Natural killer cell treated with Interleukin-12 subunit alpha and Interleukin-12 subunit beta and Interleukin-15 and Interleukin-18, amount 100 ng/mL, for 72 hours (primary cell): Measurements from ENCODE around the gene USP36. TPM values are rescaled to one million over a fixed set of nuclear protein-coding genes. Genes with fewer than 3 reads are reported as not detected.

ENCODE experiments used
- ATAC-seq, 2 donors: fragments of 150-1000 bp; cut with Tn5 transposase in 1 of 2; sonication (Bioruptor Pico), chemical (Tn5 transposase) in 1 of 2; 2 replicates each; pipeline ENCODE4 v1.10.0; 2021
- DNase-seq: peaks from one replicate; pipeline ENCODE4 v3.0.0; 2022; ENCODE audit warnings: low spot score
- H3K27ac Mint-ChIP-seq, 2 donors: 1 replicate in 1 of 2; 2 replicates in 1 of 2; pipeline ENCODE4 v1.8.0; 2022; ENCODE audit warnings: mixed read lengths in 2 of 2, mild to moderate bottlenecking in 1 of 2, moderate library complexity in 1 of 2
- H3K27me3 Mint-ChIP-seq, 2 donors: 1 replicate in 1 of 2; 2 replicates in 1 of 2; pipeline ENCODE4 v1.8.0; 2022; ENCODE audit warnings: mixed read lengths in 2 of 2
- H3K36me3 Mint-ChIP-seq: one replicate; pipeline ENCODE4 v1.8.0; 2022; ENCODE audit warnings: mixed read lengths
- H3K4me1 Mint-ChIP-seq, 2 donors: 1 replicate in 1 of 2; 2 replicates in 1 of 2; pipeline ENCODE4 v1.8.0; 2022; ENCODE audit warnings: low read depth in 2 of 2, mixed read lengths in 2 of 2, mild to moderate bottlenecking in 1 of 2
- H3K4me3 Mint-ChIP-seq: one replicate; pipeline ENCODE4 v1.8.0; 2022; ENCODE audit warnings: mixed read lengths
- H3K9me3 Mint-ChIP-seq: 2 replicates; pipeline ENCODE4 v1.8.0; 2022; ENCODE audit warnings: mixed read lengths
- total RNA-seq, 2 donors: library from RNA; stranded (reverse); gene quantifications; one replicate each; pipeline ENCODE4 v1.2.3, GENCODE V29; 2022

The USP36 gene
- total RNA-seq, 2 donors from 2014 or later = 75.2 to 154 TPM

DNA sequence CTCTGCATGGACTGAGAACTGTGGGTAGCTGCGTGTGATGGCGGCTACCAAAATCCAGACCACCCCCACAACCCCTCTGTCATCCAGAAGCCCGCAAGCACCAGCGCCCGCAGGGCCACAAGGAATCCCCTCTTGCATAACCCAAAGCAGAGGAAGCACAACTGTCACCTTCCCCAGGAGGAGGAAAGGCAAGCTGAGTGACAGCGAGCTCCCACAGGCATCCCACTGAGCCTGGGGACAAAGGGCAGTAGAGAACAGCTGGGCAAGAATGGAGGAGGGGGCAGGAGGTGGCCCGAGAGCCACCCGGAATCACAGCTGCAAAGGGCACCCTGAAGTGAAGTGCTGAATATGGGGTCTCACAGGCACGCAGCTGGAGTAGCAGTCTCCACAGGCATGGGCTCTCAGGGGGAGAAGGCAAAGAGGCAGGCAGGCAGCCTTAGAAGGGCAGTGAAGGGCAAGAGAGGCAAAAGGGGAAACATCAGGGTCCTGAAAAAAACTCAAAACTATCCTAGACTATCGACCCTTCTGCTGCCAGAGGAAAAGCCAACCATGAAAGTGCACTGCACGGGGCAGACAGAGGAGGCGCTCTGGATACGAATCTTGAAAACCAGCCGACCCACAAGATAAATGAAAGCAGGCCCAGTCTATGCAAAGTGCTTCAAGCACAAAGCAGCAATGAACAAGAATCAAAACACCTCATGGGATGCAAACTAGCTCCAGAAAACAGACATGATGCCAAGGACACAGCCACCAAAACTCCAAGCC, 17.1 kb downstream of the USP36 start:
- Mint-ChIP-seq H3K4me1 (peaks cover 15 to 25% of the 10 kb centered on the region in 2 donors), H3K27me3 (no peaks in the 10 kb centered on the region), H3K4me3 (no peak overlapping the region), H3K27ac (peak overlapping the region in 1 of 2 donors; percentile 46), H3K36me3 (peaks cover 32% of the 10 kb centered on the region), H3K9me3 (no peaks in the 10 kb centered on the region)
- no peak for ATAC-seq
- no peak for DNase-seq

DNA sequence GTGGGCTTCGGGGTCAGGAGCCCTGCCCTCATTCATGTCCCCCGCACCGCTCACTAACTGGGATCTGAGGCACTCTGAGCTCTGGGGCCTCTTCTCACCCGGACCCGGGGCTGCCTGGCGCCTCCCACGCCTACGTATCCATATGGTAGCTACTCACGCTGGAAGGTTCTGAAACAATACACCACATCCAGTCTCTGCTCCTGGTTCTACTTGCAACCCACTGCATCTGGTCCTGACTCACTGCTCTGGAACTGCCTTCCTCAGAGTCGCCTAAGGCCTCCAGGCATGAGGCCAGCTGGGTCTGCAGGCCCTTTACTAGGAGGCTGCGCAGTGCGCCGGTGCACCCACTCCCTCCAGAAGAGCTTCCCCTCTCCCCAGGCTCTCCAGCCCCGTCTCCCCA, 18.1 kb downstream of the USP36 start:
- Mint-ChIP-seq H3K9me3 (no peaks in the 10 kb centered on the region), H3K4me1 (peaks cover 20 to 24% of the 10 kb centered on the region in 2 donors), H3K27ac (peak overlapping the region in 1 of 2 donors; percentile 46), H3K27me3 (no peaks in the 10 kb centered on the region), H3K4me3 (no peak overlapping the region), H3K36me3 (peaks cover 25% of the 10 kb centered on the region)
- no peak for DNase-seq
- ATAC-seq = no peak

DNA sequence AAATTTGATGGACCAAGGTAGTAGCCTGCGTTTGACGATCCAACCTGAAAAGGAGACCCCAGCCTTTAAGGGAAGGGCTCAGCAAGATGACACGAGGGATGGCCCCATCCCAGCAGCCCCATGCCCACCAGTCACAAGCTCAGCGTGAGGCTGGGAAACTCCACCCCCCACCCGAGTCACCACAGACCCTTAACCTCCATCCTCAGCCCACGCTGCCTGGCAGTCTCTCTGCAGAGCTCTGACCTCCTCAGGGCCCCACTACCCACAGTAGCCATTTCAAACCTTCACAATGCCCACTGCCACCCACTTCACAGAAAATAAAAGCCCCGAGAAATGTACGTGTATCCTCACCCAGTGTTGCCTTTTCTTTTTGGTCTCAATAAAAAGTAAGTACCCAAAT, 18.7 kb downstream of the USP36 start:
- no peak overlapping the region for H3K4me3 Mint-ChIP-seq
- no peak overlapping the region for H3K27ac Mint-ChIP-seq
- peaks cover 28% of the 10 kb centered on the region for H3K36me3 Mint-ChIP-seq
- peaks cover 25 to 30% of the 10 kb centered on the region in 2 donors for H3K4me1 Mint-ChIP-seq
- DNase-seq (no peak), ATAC-seq (no peak)
- no peaks in the 10 kb centered on the region for H3K27me3 Mint-ChIP-seq
- no peaks in the 10 kb centered on the region for H3K9me3 Mint-ChIP-seq

DNA sequence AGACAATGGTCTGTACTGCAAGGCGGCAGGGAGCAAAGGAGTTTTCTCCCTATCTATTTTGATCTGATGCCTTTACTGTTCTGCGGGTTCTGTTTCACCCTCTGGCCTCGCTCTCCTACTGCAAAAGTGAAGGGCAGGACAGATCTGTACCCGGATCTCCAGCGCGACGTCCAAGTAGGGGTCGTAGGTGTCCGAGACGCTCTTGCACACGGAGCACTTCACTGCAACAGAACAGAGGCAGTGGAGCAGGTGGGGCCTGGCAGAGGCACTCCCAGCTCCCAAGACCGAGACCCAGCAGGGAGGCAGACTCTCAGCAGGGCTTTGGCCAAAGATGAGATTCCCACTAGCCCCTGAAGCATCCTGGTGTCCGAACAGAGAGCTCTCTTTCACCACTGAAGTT, 19.8 kb downstream of the USP36 start:
- Mint-ChIP-seq H3K4me3 (no peak overlapping the region), H3K27ac (no peak overlapping the region), H3K36me3 (peaks cover 33% of the 10 kb centered on the region)

DNA sequence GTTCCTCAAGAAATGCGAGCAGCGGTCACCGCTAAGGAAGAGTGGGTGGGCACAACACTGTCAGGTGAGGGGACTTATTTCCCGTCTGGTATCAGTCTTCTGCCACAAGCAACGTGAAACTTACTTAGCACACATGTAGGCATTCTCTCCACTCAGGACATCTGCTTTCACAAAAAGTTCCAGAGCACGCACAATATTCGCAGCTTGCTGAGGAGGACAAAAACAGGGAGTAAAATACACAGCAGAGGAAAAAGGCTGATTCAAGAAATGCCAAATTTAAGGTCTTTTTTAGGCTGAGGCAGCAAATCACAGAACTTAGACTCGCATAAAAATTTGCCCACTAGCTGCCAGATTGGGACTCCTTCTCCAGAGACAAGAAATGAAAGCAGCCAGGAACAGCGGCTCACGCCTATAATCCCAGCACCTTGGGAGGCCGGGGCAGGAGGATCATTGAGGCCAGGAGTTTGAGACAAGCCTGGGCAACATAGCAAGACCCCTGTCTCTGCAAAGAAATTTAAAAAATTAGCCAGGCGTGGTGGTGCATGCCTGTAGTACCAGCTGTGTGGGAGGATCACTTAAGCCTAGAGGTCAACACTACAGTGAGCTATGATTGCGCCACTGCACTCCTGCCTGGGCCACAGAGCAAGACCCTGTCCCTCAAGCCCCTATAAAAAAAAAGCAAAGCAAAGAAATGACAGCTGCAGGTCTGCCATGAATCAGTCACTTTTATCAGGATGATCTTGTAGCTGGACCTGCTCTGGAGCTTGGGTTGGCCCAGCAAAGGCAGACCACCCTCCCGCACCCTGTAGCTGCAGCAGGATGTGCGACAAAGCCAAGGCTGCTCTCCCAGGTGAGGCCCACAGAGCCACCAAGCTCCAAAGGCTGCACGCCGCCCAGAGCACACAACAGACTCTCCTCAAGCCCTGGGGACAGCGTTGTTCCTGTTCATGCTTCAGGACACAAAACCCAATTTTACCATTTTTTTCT, 20.5 kb downstream of the USP36 start:
- no peak overlapping the region for H3K4me3 Mint-ChIP-seq
- H3K27ac Mint-ChIP-seq = peak overlapping the region; percentile 81 to 82
- no peak for ATAC-seq
- peaks cover 32% of the 10 kb centered on the region for H3K36me3 Mint-ChIP-seq
- no peaks in the 10 kb centered on the region for H3K27me3 Mint-ChIP-seq
- DNase-seq = no peak
- no peaks in the 10 kb centered on the region for H3K9me3 Mint-ChIP-seq
- peaks cover 30 to 32% of the 10 kb centered on the region in 2 donors for H3K4me1 Mint-ChIP-seq

More for the DNA sequence above, 19.8 kb downstream of the USP36 start:
- ATAC-seq = no peak
- Mint-ChIP-seq H3K4me1 (peaks cover 30 to 33% of the 10 kb centered on the region in 2 donors), H3K9me3 (no peaks in the 10 kb centered on the region), H3K27me3 (no peaks in the 10 kb centered on the region)
- no peak for DNase-seq

DNA sequence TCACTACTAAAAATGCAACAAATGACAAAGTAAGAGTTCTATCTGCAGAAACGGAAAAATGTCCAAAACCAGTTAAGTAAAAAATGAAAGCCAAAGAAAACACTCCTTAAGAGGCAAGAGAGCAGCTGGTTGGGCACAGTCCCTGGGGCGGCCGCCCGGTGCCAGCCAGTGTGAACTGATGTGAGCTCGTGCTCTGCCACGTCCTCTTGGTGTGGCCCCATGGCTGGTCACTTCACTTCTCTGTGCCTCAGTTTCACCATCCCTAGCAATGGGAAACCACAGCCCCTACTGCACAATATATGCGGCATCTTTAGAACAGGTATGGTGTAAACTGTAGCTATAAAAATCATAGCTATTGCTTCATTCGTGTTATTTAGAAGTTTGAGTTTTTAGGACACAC, 21.2 kb downstream of the USP36 start:
- DNase-seq (no peak), ATAC-seq (no peak)
- Mint-ChIP-seq H3K27me3 (no peaks in the 10 kb centered on the region), H3K36me3 (peaks cover 26% of the 10 kb centered on the region), H3K9me3 (no peaks in the 10 kb centered on the region), H3K4me3 (peak overlapping the region; percentile 67), H3K4me1 (peaks cover 30 to 32% of the 10 kb centered on the region in 2 donors), H3K27ac (peak overlapping the region; percentile 81 to 82)

DNA sequence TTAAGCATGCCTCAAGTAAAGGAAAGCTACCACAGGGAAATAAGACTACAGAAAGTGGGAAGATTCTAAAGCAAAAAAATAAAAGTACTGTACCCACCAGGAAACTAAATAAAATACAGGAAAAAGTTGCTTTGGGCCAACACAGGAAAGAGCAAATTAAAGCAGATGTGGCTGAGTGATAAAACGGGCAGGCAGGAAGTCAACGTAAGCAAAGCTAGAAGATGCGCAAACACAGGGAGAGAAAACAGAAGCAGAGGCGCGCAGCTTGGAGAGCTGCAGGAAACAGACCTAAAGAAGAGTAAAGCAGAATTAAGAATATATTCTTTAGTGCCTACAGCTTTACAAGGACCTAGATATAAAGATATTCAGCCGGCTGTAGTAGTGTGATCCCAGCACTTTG, 21.7 kb downstream of the USP36 start:
- ATAC-seq (peak in 1 of 2 donors; percentile 45), DNase-seq (no peak)
- peak overlapping the region; percentile 81 to 82 for H3K27ac Mint-ChIP-seq
- peaks cover 30 to 32% of the 10 kb centered on the region in 2 donors for H3K4me1 Mint-ChIP-seq
- peak overlapping the region; percentile 67 for H3K4me3 Mint-ChIP-seq
- H3K27me3 Mint-ChIP-seq = no peaks in the 10 kb centered on the region
- H3K36me3 Mint-ChIP-seq = peaks cover 26% of the 10 kb centered on the region
- H3K9me3 Mint-ChIP-seq = no peaks in the 10 kb centered on the region

DNA sequence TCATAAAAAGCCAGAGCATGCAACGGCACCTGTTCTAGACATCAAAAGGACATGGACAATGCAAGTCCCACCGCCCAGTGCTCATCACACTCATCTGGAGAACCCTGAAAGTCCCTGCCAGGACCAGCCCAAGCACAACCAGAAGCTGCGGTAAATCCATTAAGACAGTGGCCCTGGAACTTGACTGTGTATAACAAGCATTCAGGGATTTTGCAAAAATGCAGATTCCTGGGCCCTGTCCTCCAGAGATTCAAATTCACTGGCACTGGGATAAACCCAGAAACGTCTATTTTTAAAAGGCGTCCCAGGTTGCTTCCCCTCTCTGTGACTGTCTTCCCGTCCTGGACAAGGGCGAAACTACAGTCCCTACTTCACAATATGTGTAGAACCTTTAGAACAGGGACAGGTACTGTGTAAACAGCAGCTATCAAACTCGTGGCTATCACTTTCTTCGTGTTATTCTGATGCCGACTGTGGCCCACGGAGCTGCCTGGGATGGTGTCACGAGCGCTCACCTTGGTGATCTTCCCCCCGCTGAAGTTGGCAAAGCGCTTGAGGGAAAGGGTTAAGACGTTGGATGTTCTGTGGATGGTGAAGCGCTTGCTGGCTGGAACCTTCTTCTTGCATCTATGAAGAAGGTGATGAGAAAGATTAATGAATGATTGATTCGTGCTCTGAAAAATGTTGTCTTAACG, 22.3 kb downstream of the USP36 start:
- H3K36me3 Mint-ChIP-seq = peaks cover 25% of the 10 kb centered on the region
- H3K4me1 Mint-ChIP-seq = peaks cover 30 to 32% of the 10 kb centered on the region in 2 donors
- H3K9me3 Mint-ChIP-seq = no peaks in the 10 kb centered on the region
- ATAC-seq (no peak), DNase-seq (no peak)
- H3K27ac Mint-ChIP-seq = peak overlapping the region; percentile 81 to 82
- H3K27me3 Mint-ChIP-seq = no peaks in the 10 kb centered on the region
- H3K4me3 Mint-ChIP-seq = peak overlapping the region; percentile 67

DNA sequence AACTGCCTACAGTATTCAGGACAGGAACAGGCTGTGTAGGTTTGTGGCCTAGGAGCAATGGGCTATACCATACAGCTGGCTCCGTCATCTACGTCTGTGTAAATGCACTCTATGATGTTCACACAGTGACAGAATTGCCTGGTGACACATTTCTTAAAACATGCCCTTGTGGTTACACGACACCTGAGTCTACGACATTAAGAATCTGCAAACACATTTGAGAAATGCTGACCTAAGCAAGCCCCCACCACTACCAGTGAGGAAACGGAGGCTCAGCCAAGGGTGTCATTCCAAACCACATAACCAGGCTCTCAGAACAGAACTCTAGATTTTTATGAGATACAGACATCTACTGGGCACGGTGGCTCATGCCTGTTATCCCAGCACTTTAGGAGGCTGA, 23.5 kb downstream of the USP36 start:
- peaks cover 26% of the 10 kb centered on the region for H3K36me3 Mint-ChIP-seq
- peaks cover 26 to 30% of the 10 kb centered on the region in 2 donors for H3K4me1 Mint-ChIP-seq
- DNase-seq (no peak), ATAC-seq (peak; percentile 86 to 93)
- H3K9me3 Mint-ChIP-seq = no peaks in the 10 kb centered on the region
- H3K4me3 Mint-ChIP-seq = peak overlapping the region; percentile 53
- H3K27ac Mint-ChIP-seq = peak overlapping the region; percentile 69 to 78
- no peaks in the 10 kb centered on the region for H3K27me3 Mint-ChIP-seq

DNA sequence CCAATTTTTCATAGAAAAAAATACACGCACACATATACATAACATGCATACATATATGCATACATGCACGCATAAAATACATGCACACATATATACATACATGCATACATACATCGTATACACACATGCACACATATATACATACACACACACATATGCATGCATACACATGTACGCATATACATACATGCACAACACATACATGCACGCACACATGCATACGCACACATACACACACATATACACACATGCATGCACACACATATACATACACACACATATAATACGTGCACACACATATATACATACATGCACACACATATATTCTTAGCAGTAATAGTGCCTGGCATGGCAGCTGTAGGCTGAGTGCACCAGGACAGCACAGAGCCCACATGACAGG, 24.9 kb downstream of the USP36 start:
- H3K27ac Mint-ChIP-seq = no peak overlapping the region
- H3K9me3 Mint-ChIP-seq = no peaks in the 10 kb centered on the region
- H3K4me1 Mint-ChIP-seq = peaks cover 26 to 30% of the 10 kb centered on the region in 2 donors
- ATAC-seq (no peak), DNase-seq (no peak)
- H3K4me3 Mint-ChIP-seq = no peak overlapping the region
- peaks cover 32% of the 10 kb centered on the region for H3K36me3 Mint-ChIP-seq
- H3K27me3 Mint-ChIP-seq = no peaks in the 10 kb centered on the region

DNA sequence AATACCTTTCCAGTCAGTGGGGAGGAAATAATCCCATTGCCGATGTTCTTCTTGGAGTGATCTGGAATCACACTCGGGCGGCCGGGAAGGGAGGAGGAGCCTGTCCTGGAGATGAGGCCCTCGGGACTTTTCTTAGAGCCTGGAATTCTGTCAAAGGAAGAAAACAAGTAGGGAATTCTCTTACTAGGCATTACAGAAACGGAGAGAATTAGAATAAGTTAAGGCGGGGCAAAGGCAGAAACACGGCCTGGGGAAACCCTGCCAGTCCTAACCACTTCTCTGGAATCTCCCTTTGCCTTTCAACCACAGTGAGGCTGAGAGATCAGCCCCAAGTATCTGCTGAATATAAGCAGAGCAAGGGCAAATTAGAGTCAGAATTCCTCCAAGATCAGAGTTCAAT, 27.8 kb downstream of the USP36 start:
- Mint-ChIP-seq H3K27me3 (no peaks in the 10 kb centered on the region), H3K4me1 (peaks cover 10 to 11% of the 10 kb centered on the region in 2 donors), H3K36me3 (peaks cover 33% of the 10 kb centered on the region), H3K9me3 (no peaks in the 10 kb centered on the region), H3K4me3 (no peak overlapping the region), H3K27ac (no peak overlapping the region)
- DNase-seq (no peak), ATAC-seq (no peak)

DNA sequence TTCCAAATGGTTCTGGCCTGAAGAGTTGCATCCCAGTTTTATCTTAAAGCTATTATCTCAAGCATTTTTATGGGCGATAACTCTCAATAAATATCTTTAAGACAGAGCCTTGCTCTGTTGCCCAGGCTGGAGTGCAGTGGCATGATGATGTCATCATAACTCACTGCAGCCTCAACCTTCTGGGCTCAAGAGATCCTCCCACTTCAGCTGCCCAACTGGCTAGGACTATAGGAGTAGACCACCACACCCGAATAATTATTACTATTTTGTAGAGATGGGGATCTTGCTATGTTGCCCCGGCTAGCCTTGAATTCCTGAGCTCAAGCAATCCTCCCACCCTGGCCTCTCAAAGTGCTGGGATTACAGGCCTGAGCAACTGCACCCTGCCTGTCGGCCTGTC, 32.5 kb downstream of the USP36 start:
- Mint-ChIP-seq H3K36me3 (peaks cover 33% of the 10 kb centered on the region), H3K4me3 (no peak overlapping the region), H3K27ac (no peak overlapping the region), H3K4me1 (peaks cover 12 to 22% of the 10 kb centered on the region in 2 donors), H3K9me3 (no peaks in the 10 kb centered on the region), H3K27me3 (no peaks in the 10 kb centered on the region)
- DNase-seq = no peak
- ATAC-seq = no peak

DNA sequence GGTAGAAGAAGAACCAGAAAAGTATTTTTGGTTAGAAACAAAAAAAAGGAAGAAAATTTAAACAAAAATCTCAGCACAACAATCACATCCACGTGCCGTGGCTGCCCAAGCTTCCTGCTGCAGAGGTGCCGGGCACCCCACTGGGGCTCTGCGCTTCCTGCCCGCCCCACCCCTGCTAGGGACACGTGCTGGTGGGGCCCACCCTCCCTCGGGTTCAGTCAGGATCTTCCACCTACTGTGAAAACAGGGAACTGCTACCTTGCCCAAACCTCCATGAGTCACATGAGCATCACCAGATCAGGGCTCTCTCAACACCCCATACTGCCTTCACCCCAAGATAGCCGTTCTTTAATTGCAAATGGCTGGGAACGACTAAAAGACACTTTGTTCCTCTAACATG, 34.2 kb downstream of the USP36 start:
- no peak for ATAC-seq
- DNase-seq = no peak
- H3K9me3 Mint-ChIP-seq = no peaks in the 10 kb centered on the region
- H3K4me1 Mint-ChIP-seq = peaks cover 12 to 22% of the 10 kb centered on the region in 2 donors
- H3K27ac Mint-ChIP-seq = peak overlapping the region; percentile 73 to 76
- H3K4me3 Mint-ChIP-seq = peak overlapping the region; percentile 58
- peaks cover 31% of the 10 kb centered on the region for H3K36me3 Mint-ChIP-seq
- no peaks in the 10 kb centered on the region for H3K27me3 Mint-ChIP-seq
